Subcutaneous abdominal adipose tissue (tissue), 5 donors: Measurements from ENCODE around the gene GMPR.

Source experiments
- H3K27ac ChIP-seq: one replicate; pipeline ENCODE4 v1.7.0; 2013; ENCODE audit warnings: low read depth, mild to moderate bottlenecking, inconsistent platforms, low read length, moderate library complexity
- H3K27me3 ChIP-seq, 5 donors: one replicate each; pipeline ENCODE4 v1.7.0; 2013; ENCODE audit warnings: low read length in 5 of 5, inconsistent platforms in 1 of 5; ENCODE audit not compliant: control insufficient read depth in 5 of 5, insufficient read depth in 4 of 5
- H3K36me3 ChIP-seq, 5 donors: one replicate each; pipeline ENCODE4 v1.7.0; 2013; ENCODE audit warnings: low read length in 5 of 5; ENCODE audit not compliant: control insufficient read depth in 5 of 5, insufficient read depth in 5 of 5
- H3K4me1 ChIP-seq, 5 donors: one replicate each; pipeline ENCODE4 v1.7.0; 2013; ENCODE audit warnings: low read length in 5 of 5, mild to moderate bottlenecking in 3 of 5, moderate library complexity in 1 of 5; ENCODE audit not compliant: control insufficient read depth in 5 of 5, insufficient read depth in 5 of 5
- H3K4me3 ChIP-seq, 5 donors: one replicate each; pipeline ENCODE4 v1.7.0; 2013; ENCODE audit warnings: low read length in 5 of 5, low read depth in 1 of 5
- H3K9ac ChIP-seq, 5 donors: one replicate each; pipeline ENCODE4 v1.7.0; 2013; ENCODE audit warnings: low read length in 5 of 5, mild to moderate bottlenecking in 4 of 5, moderate library complexity in 3 of 5
- H3K9me3 ChIP-seq, 5 donors: one replicate each; pipeline ENCODE4 v1.7.0; 2013; ENCODE audit warnings: low read length in 5 of 5; ENCODE audit not compliant: control insufficient read depth in 5 of 5
- donor health status: healthy.
- donor health status: healthy.
- donor health status: healthy.
- donor health status: healthy.
- donor health status: healthy.

The GMPR gene

DNA sequence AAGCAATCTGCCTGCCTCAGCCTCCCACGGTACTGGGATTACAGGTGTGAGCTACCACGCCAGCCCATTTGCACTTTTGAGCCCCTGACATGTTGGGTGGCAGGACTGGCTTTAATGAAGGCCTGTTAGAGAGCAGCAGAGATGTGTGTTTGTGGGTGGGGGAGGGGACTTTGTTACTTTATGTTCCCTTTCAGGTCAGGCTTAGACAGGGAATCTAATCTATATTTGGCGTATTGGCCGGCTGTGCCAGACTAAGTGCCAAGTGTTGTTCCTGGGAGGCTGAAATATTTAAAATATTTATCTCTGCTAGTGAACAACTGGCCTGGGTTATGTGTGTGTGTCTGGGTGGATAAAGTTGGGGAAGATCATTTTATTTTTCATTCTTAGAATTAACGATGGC is 6.1 kb downstream of the GMPR start:
- H3K4me3 ChIP-seq, result no peak overlapping the region
- H3K9ac ChIP-seq, result no peak overlapping the region
- no peaks in the 10 kb centered on the region for H3K36me3 ChIP-seq
- H3K27ac ChIP-seq, result no peak overlapping the region
- no peaks in the 10 kb centered on the region for H3K27me3 ChIP-seq
- H3K4me1 ChIP-seq, result peaks cover 0 to 5% (median 4%) of the 10 kb centered on the region in 5 donors
- H3K9me3 ChIP-seq, result no peaks in the 10 kb centered on the region

GRCh38 chr6:16244869-16245451 is 6.6 kb downstream of the GMPR start:
- no peaks in the 10 kb centered on the region for H3K27me3 ChIP-seq
- H3K27ac ChIP-seq, result no peak overlapping the region
- no peak overlapping the region for H3K4me3 ChIP-seq
- H3K4me1 ChIP-seq, result peaks cover 0 to under 1% (median 0%) of the 10 kb centered on the region in 5 donors
- H3K9me3 ChIP-seq, result no peaks in the 10 kb centered on the region
- no peak overlapping the region for H3K9ac ChIP-seq
- no peaks in the 10 kb centered on the region for H3K36me3 ChIP-seq

GRCh38 chr6:16248271-16248853 is 10.0 kb downstream of the GMPR start:
- Histone ChIP-seq H3K4me3 (no peak overlapping the region), H3K36me3 (no peaks in the 10 kb centered on the region), H3K27me3 (no peaks in the 10 kb centered on the region), H3K27ac (no peak overlapping the region), H3K9me3 (no peaks in the 10 kb centered on the region), H3K9ac (no peak overlapping the region), H3K4me1 (no peaks in the 10 kb centered on the region)

GRCh38 chr6:16249971-16250370 is 11.6 kb downstream of the GMPR start:
- H3K4me3 ChIP-seq, result no peak overlapping the region
- H3K27ac ChIP-seq, result no peak overlapping the region
- no peaks in the 10 kb centered on the region for H3K9me3 ChIP-seq
- H3K27me3 ChIP-seq, result no peaks in the 10 kb centered on the region
- H3K36me3 ChIP-seq, result no peaks in the 10 kb centered on the region
- H3K4me1 ChIP-seq, result no peaks in the 10 kb centered on the region
- H3K9ac ChIP-seq, result no peak overlapping the region

- Histone ChIP-seq H3K27ac (no peak overlapping the region), H3K9me3 (no peaks in the 10 kb centered on the region), H3K4me3 (no peak overlapping the region), H3K36me3 (no peaks in the 10 kb centered on the region), H3K9ac (no peak overlapping the region), H3K4me1 (no peaks in the 10 kb centered on the region), H3K27me3 (no peaks in the 10 kb centered on the region)
Measured at GRCh38 chr6:16251706-16252105, 13.3 kb downstream of the GMPR start.

DNA sequence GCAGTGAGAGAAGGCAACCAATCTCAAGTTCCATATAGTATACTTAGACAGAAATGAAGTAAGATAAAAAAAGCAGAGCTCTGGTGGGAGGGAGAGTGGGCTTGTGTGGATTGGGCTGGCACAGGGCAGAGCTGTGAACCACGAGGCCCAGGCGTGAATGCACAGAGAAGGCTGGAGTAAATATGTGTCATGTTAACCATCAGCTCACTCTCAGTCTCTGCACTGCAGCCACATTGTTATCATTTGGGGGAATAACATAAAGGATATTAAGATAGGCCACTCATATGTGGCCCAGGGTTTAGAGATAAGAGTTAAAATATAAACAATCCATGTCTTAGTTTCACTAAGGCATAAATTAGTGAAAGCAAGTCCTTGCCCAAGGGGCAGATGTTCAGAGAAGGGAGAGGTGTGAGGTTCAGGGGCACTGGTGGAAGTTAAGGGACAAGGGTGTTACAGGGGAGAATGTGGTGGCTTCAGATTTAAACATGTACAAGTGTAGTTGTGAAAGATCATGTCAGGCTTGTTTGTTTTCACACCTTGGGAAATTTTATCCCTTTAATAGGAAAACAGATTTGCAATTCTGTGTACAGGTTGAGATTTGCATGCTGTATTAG is 14.4 kb downstream of the GMPR start:
- Histone ChIP-seq H3K9ac (no peak overlapping the region), H3K27ac (no peak overlapping the region), H3K4me1 (no peaks in the 10 kb centered on the region), H3K36me3 (no peaks in the 10 kb centered on the region), H3K4me3 (no peak overlapping the region), H3K9me3 (peaks cover 0 to 3% (median 0%) of the 10 kb centered on the region in 5 donors), H3K27me3 (no peaks in the 10 kb centered on the region)

GRCh38 chr6:16253399-16254144 is 15.2 kb downstream of the GMPR start:
- Histone ChIP-seq H3K36me3 (no peaks in the 10 kb centered on the region), H3K9me3 (peaks cover 0 to 4% (median 0%) of the 10 kb centered on the region in 5 donors), H3K4me3 (no peak overlapping the region), H3K27ac (no peak overlapping the region), H3K27me3 (no peaks in the 10 kb centered on the region), H3K9ac (no peak overlapping the region), H3K4me1 (no peaks in the 10 kb centered on the region)

DNA sequence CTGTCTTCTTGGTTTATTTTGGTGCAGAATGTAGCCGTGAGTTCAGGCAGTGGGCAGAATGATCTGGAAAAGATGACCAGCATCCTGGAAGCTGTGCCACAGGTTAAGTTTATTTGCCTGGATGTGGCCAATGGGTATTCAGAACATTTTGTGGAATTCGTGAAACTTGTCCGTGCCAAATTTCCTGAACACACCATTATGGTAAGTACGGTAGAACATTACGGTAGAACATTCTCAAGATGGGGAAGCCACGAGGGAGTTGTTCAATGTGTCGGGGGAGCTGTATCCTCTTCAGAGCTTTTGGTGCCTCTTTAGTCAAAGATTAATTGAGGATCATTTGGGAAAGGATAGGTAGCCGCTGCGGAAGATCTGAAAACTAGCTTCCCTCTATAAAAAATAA is 16.1 kb downstream of the GMPR start:
- Histone ChIP-seq H3K27ac (no peak overlapping the region), H3K4me1 (no peaks in the 10 kb centered on the region), H3K27me3 (no peaks in the 10 kb centered on the region), H3K4me3 (no peak overlapping the region), H3K9ac (no peak overlapping the region), H3K36me3 (no peaks in the 10 kb centered on the region), H3K9me3 (peaks cover 0 to 4% (median 0%) of the 10 kb centered on the region in 5 donors)

DNA sequence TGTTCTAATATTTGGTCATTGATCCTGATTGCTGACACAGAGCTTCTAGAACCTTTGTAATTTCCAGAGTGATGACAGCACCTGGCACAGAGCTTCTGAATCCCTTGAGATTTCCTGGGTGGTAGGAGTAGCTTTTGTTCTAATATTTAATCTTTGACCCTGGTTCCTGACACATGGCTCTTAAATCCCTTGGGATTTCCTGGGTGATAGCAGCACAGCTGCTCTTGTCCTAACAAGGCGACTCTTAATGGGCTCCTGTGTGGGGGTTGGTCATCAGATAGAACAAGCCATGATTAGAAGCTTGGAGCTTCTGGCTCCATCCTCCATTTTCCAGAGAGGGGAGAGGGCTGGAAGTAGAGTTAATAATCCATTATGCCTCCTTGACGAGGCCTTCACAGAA is 18.4 kb downstream of the GMPR start:
- H3K9me3 ChIP-seq, result peaks cover 0 to 4% (median 0%) of the 10 kb centered on the region in 5 donors
- no peak overlapping the region for H3K27ac ChIP-seq
- no peaks in the 10 kb centered on the region for H3K36me3 ChIP-seq
- no peak overlapping the region for H3K9ac ChIP-seq
- no peaks in the 10 kb centered on the region for H3K27me3 ChIP-seq
- no peak overlapping the region for H3K4me3 ChIP-seq
- no peaks in the 10 kb centered on the region for H3K4me1 ChIP-seq
